ENCODE results near the gene PLEKHG5. TPM values are rescaled to one million over a fixed set of nuclear protein-coding genes. Genes with fewer than 3 reads are reported as not detected.

The PLEKHG5 gene
- total RNA-seq, 2 experiments from 2014 or later, result 1.7 to 1.8 TPM

- Mint-ChIP-seq H3K27ac (peak overlapping the region; percentile 43), H3K9me3 (no peaks in the 10 kb centered on the region), H3K27me3 (peaks cover 1% of the 10 kb centered on the region), H3K36me3 (ENCODE audit: low read depth) (no peaks in the 10 kb centered on the region), H3K4me1 (ENCODE audit: low read depth) (peaks cover 26% of the 10 kb centered on the region), H3K4me3 (peak overlapping the region; percentile 77)
- TF ChIP-seq CTCF (IDR thresholded peaks at IDR 0.05), result no peak
- no peak for ATAC-seq
- ChIA-PET POLR2A (interaction anchor here (1.1 to 1.6 kb wide), 4 partner anchors 9 to 122 kb away, joined by 3 to 4 read pairs (median 3); partner anchors contain the start of gene KLHL21), CTCF (interaction anchor here (1.1 to 3.8 kb wide), 4 partner anchors 11 to 53 kb away, joined by 3 to 27 read pairs (median 12); no protein-coding TSS in a partner anchor)
- intact Hi-C loops (cut with micrococcal nuclease), result no loop called here
- peak; percentile 35 for DNase-seq
These were observed 499 bp upstream of the PLEKHG5 start for GRCh38 chr1:6491966-6492365.

DNA sequence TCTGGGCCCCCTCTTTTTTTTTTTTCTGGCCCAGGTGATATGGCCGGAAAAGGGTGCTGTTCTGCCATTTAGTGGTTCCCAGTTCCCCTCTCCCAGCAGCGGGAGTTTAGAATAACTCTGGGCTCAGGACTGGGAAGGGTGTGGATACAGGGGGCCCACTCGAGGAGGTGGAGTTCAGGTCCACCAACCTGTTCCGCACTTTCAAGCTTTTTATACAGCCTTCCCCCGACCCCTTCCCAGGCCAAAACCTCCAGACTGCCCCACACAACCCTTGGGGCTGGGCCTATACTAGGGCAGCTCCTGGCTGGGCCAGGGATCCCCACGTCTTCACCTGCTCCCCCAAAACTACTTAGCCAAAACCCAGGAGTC, 402 bp downstream of the PLEKHG5 start:
- ChIA-PET POLR2A (interaction anchor here (0.6 to 3.5 kb wide), 8 partner anchors 10 to 111 kb away, joined by 3 to 12 read pairs (median 3); partner anchors contain the start of gene NOL9), CTCF (interaction anchor here (1.1 to 5.9 kb wide), 11 partner anchors 8 to 112 kb away, joined by 3 to 38 read pairs (median 7); partner anchors contain the start of genes KLHL21, NOL9, TAS1R1 and TNFRSF25)
- peaks cover 29% of the 10 kb centered on the region for H3K4me1 Mint-ChIP-seq (ENCODE audit: low read depth)
- DNase-seq (no peak), ATAC-seq (no peak)
- no peaks in the 10 kb centered on the region for H3K36me3 Mint-ChIP-seq (ENCODE audit: low read depth)
- intact Hi-C loops (cut with micrococcal nuclease), result no loop called here
- peak overlapping the region; percentile 43 for H3K27ac Mint-ChIP-seq
- peaks cover 9% of the 10 kb centered on the region for H3K27me3 Mint-ChIP-seq
- H3K4me3 Mint-ChIP-seq, result peak overlapping the region; percentile 77
- H3K9me3 Mint-ChIP-seq, result no peaks in the 10 kb centered on the region
- no peak for TF ChIP-seq CTCF (IDR thresholded peaks at IDR 0.05)

DNA sequence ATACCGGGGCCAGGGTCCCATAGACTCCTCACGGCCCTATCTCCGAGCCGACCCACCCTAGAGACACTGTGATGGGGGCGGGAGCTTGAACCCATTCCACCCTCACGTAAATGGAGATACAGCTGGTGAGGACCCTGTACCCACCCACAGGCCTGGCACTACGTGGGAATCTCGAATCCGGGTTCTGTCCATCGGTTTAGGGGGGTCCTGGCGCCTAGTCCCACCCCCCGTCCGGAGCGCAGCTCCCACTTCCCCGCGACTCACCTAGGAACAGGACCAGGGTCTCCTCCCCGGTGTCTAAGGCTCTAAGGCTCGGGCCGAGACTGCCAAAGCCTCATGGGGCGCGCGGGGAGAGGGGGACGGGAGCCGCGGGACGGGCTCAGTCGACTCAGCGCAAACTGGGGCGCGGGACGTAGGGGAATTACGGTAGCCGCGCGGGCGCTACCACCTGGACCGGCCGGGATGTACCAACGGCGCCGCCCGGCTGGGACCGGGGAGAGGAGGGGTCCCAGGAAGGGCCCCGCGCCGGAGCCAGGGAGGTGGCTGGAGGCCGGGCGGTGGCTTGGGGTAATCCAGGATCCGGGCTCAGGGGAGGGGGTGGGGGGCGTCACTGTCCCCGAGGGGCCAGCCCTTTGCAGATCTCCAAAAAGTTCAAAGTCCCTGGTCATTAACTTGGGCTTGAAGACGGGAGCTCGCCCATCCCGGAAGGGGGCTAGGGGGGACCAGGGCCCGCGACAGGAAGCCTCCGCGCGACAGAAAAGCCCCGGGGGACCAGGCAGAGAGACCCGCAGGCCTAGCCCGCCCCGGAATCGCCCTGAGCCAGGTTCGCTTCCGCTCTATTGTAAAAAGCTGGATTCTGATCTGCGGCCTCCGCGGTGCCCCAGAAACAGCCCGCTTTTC, 1.0 kb downstream of the PLEKHG5 start:
- intact Hi-C loops (cut with micrococcal nuclease), result no loop called here

DNA sequence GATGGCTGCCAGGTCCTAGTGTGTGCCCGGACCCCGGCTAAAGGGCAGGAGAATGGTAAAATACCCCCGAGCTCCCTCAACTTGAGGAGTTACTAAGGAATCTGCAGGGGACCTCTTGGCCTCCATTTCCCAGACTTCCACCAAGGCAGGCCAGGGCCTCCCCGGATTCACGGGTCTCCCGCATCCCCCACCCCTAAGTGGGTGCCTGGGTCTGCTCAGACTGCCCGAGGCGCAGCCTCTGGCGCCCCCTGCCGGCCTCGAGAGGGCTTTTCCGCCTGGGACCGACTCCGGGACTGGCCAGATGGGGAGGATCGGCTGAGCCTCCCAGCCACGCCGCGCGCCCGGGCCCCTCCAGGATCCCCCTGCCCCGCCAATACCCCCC, 1.7 kb downstream of the PLEKHG5 start:
- ChIA-PET POLR2A (interaction anchor here (1.0 to 3.5 kb wide), 2 partner anchors 29 to 92 kb away, joined by 3 to 12 read pairs; no protein-coding TSS in a partner anchor), CTCF (interaction anchor here (0.7 to 5.9 kb wide), 21 partner anchors 9 to 157 kb away, joined by 3 to 38 read pairs (median 5); partner anchors contain the start of gene TNFRSF25)
- intact Hi-C loops (cut with micrococcal nuclease), result no loop called here
- TF ChIP-seq CTCF (IDR thresholded peaks at IDR 0.05), result peak; percentile 100
- Mint-ChIP-seq H3K27ac (peak overlapping the region; percentile 57), H3K4me3 (peak overlapping the region; percentile 77), H3K27me3 (peaks cover 13% of the 10 kb centered on the region), H3K36me3 (ENCODE audit: low read depth) (no peaks in the 10 kb centered on the region), H3K9me3 (no peaks in the 10 kb centered on the region), H3K4me1 (ENCODE audit: low read depth) (peaks cover 25% of the 10 kb centered on the region)
- peak; percentile 82 for DNase-seq
- ATAC-seq, result peak; percentile 62

More for the DNA sequence above, 1.0 kb downstream of the PLEKHG5 start:
- Mint-ChIP-seq H3K9me3 (no peaks in the 10 kb centered on the region), H3K27ac (peak overlapping the region; percentile 57), H3K4me1 (ENCODE audit: low read depth) (peaks cover 25% of the 10 kb centered on the region), H3K4me3 (peak overlapping the region; percentile 77), H3K36me3 (ENCODE audit: low read depth) (no peaks in the 10 kb centered on the region), H3K27me3 (peaks cover 13% of the 10 kb centered on the region)
- CTCF ChIA-PET, result interaction anchor here (0.6 to 5.9 kb wide), 23 partner anchors 9 to 156 kb away, joined by 3 to 38 read pairs (median 5); partner anchors contain the start of genes KLHL21, NOL9, TAS1R1 and TNFRSF25
- DNase-seq (peak; percentile 76), ATAC-seq (peak; percentile 55)
- peak; percentile 71 for TF ChIP-seq CTCF (IDR thresholded peaks at IDR 0.05)
- POLR2A ChIA-PET, result interaction anchor here (0.6 to 3.5 kb wide), 10 partner anchors 11 to 111 kb away, joined by 3 to 12 read pairs (median 3); partner anchors contain the start of gene NOL9
